PC-9 (cell line): ENCODE data around the gene NYAP1.

Experiments
- EZH2 ChIP-seq: fragments of 200-600 bp; sonication (generic); IDR thresholded peaks from 2 replicates; pipeline ENCODE4 v1.8.0; 2017; ENCODE audit warnings: antibody characterized with exemption, low read depth
- TF ChIP-seq, protein P1 (sequence below): fragments of 200-600 bp; sonication (generic); conservative IDR thresholded peaks from 2 replicates; pipeline ENCODE4 v1.6.1; 2017; ENCODE audit warnings: mixed run types, antibody characterized with exemption, mild to moderate bottlenecking, moderate library complexity

DNA sequence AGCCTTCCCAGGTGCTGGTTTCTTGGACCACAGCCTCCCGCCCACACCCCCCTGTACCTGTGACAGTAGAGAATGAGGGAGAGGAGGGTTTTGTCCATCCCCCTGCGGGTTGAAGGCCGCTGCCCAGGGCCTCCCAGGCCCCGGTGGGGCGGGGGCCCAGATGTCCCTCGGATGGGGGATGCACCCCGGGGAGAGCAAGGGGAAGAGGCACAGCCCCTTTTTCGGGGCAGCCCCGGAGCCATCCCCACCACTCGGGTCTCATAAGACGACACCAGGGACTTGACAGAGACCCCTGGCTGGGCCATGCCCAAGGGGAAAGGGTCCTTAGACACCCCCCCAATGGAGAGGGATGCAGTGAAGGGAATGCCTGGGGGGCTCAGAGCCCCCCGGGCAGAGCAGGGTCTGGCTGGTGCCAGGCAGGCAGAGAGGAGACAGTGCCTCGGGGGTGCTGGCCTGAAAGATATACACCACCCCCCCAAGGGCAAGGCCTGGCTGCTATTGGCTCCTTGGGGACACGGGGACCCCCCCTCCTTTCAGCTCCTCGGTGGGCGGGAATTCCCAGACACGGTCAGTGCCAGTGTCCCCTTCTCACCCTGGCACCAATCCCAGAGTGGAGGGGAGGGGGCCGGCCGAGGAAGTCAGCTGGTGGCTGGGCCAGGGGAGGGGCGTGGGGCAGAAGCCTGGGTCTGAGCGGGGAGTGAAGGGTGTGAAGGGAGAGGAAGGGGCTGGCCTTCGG is 15.9 kb upstream of the NYAP1 start:
- TF ChIP-seq, protein P1, sequence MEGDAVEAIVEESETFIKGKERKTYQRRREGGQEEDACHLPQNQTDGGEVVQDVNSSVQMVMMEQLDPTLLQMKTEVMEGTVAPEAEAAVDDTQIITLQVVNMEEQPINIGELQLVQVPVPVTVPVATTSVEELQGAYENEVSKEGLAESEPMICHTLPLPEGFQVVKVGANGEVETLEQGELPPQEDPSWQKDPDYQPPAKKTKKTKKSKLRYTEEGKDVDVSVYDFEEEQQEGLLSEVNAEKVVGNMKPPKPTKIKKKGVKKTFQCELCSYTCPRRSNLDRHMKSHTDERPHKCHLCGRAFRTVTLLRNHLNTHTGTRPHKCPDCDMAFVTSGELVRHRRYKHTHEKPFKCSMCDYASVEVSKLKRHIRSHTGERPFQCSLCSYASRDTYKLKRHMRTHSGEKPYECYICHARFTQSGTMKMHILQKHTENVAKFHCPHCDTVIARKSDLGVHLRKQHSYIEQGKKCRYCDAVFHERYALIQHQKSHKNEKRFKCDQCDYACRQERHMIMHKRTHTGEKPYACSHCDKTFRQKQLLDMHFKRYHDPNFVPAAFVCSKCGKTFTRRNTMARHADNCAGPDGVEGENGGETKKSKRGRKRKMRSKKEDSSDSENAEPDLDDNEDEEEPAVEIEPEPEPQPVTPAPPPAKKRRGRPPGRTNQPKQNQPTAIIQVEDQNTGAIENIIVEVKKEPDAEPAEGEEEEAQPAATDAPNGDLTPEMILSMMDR: no peak
- TF ChIP-seq EZH2: no peak
